RCC 7860 (cell line): ENCODE measurements around the gene AFDN.
"Not testable (repeated sequence)": the region's sequence is repeated elsewhere in the genome, so short reads cannot be mapped to it uniquely, and the experiment has no call there.

ENCODE experiments used
- DNase-seq: peaks from one replicate; pipeline ENCODE4 v3.0.0-alpha.2; 2015; ENCODE audit warnings: low spot score
- FAIRE-seq: peaks from 2 replicates; lab custom pipeline; 2012; peaks lifted over from hg19 to GRCh38; lab: Jason Lieb, UNC

Gene AFDN

DNA sequence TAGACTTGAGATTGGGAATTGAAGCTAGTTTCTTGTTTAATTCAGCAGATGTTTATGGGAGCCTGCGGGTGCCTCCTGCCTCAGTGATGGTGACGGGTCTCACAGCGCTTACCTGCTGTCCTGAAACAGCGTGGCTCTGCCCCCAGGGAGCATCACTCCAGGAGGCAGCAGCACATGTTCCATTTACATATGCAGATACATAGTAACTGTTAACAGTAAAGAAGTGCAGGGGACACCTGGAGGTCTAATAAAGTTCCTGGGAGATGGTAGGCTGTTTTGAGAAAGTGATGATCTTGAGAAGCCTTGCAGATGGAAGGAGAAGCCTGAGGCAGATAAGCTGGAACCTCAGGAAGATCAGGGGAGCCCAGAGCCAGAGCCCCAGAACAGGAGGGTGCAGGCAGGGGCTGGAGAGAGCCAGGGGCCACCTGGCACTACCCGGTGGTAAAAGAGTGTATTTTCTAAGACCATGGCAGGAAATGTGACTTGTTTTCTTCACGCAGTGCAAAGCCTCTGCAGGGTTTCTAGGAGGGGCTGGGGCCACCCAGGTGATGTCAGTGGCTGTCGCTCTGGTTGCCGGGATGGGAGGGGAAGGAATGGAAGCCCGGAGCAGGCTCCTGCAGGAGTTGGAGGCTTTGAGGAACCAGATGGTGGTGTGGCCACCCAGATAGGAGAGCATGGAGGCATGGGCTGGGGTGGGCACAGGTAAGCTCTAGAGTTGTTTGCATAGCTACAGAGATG is 146.6 kb downstream of the AFDN start:
- DNase-seq (no peak), FAIRE-seq (no peak)

- FAIRE-seq (no peak), DNase-seq (no peak)
Observed at GRCh38 chr6:167974640-167975344, 148.1 kb downstream of the AFDN start.

DNA sequence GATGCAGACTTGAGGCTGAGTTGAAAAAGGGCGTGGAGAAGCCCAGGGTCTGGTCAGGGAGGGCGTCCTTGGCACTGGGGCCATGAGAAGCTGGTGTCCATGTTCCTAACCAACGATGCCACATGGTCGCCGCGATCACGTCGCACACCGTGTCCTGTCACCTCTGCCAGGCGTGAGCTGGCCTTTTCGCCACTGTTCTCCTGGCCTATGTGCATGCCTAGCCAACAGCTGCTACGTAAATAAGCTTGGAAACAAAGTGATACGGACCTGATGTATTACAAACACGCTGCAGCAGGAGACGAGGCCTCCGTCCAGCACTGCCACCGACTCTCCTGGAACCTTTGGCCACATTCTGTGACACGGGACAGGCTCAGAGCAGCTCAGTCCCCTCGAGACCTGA is 148.7 kb downstream of the AFDN start:
- FAIRE-seq (no peak), DNase-seq (no peak)

DNA sequence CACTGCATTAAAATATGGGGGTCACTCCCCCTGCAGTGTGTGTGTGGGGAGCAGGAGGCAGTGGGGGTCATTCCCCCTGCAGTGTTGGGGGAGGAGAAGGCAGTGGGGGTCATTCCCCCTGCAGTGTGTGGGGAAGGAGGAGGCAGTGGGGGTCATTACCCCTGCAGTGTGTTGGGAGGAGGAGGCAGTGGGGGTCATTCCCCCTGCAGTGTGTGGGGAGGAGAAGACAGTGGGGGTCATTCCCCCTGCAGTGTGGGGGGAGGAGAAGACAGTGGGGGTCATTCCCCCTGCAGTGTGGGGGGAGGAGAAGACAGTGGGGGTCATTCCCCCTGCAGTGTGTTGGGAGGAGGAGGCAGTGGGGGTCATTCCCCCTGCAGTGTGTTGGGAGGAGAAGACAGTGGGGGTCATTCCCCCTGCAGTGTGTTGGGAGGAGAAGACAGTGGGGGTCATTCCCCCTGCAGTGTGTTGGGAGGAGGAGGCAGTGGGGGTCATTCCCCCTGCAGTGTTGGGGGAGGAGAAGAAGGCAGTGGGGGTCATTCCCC is 149.5 kb downstream of the AFDN start:
- FAIRE-seq, DNase-seq: not testable (repeated sequence)

DNA sequence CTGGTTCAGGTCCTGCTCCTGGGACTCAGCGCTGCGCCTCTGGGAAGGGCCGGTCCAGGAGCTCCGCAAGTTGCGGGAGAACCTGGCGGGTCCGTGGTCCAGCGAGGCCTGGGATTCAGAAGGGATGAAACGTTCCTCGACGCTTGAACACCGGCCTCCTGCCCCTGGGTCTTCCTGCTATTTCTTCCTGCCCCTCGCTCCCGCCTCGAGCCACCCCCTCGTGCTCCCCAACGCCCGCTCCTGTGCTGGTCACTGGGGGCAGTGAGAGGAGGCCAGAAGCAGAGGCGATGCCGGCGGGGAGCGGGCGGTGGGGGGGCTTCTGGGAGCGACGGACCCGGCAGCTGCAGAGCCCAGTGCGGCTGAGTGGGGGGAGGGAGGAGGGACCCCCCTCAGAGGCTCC is 150.0 kb downstream of the AFDN start:
- DNase-seq: no peak
- FAIRE-seq: no peak

DNA sequence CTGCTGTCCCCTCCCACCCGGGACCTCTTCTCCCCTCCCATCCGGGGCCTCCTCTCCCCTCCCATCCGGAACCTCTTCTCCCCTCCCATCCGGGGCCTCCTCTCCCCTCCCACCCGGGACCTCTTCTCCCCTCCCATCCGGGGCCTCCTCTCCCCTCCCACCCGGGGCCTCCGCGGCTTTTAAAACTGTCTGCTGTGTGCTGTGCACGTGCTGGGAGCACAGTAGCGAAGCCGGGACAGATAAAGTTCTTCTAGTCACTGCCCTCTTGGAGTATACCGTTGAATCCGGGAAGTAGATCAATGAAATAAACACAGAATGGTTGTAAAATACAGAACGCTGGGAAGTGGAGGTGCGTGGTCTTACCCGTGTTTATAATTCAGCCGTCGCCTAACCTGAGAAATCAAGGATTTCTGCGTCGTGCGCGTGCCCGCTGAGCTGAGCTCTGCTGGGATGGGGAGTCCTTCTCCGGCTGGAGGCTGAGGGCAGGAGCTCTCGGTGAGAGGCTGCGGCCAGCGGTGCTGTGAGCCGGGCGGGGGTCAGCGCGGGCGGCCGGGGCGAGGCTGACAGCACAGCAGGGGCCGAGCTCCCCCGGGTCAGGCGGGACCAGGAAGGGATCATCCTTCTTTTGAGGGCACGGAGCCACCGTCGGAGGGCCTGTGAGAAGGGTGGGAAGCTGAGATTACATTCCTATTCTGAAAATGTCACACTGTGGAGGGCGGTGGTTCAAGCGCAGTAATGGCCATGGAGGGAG is 151.2 kb downstream of the AFDN start:
- FAIRE-seq (no peak), DNase-seq (no peak)

DNA sequence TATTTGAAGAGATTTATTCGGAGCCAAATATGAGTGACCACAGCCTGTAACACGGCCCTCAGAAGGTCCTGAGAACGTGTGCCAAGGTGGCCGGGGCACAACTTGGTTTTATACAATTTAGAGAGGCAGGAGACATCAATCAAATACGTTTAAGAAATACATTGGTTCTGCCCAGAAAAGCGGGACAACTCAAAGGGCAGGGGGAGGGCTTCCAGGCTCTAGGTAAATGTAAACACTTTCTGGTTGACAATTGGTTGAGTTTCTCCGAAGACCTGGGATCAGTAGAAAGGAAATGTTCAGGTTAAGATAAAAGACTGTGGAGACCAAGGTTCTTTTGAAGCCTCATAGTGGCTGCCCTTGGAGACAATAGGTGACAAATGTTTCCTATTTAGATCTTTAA is 151.9 kb downstream of the AFDN start:
- FAIRE-seq: no peak
- no peak for DNase-seq

DNA sequence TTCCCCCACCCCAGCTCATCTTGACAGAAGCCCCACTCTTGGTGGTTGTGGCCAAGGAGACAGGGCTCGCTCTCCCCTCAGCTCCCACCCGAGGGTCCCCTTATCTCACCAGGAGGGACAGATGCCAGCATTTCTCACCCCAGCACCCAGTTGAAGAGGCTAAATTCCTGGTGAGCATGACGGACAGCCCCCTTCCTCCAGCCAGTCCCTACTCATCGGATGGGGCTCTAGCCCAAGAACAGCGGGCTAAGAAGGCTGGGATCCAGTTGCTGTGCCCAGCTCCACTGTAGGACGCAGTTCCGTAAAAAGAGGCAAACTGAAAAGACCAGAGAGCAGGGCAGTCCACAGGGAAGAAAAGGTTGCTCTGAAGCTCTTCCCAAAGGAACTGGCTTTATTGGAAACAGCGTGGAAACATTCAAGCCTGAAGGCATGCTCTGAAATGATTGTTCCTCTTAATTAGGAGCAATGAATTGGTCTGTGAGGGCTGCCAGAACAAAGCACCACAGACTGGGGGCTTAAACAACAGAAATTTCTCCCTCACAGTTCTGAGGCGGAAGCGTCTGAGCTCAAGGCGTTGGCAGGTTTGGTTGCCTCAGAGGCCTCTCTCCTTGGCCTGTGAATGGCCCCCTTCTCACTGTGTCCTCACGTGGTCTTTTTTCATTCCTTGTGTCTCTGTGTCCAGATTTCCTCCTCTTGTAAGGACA is 152.9 kb downstream of the AFDN start:
- no peak for DNase-seq
- FAIRE-seq: no peak

GRCh38 chr6:167980911-167981580 is 154.3 kb downstream of the AFDN start:
- no peak for FAIRE-seq
- no peak for DNase-seq

GRCh38 chr6:167981916-167982462 is 155.3 kb downstream of the AFDN start:
- no peak for DNase-seq
- FAIRE-seq: no peak

- FAIRE-seq: no peak
- DNase-seq: no peak
Observed at GRCh38 chr6:167984144-167984719, 157.5 kb downstream of the AFDN start.

DNA sequence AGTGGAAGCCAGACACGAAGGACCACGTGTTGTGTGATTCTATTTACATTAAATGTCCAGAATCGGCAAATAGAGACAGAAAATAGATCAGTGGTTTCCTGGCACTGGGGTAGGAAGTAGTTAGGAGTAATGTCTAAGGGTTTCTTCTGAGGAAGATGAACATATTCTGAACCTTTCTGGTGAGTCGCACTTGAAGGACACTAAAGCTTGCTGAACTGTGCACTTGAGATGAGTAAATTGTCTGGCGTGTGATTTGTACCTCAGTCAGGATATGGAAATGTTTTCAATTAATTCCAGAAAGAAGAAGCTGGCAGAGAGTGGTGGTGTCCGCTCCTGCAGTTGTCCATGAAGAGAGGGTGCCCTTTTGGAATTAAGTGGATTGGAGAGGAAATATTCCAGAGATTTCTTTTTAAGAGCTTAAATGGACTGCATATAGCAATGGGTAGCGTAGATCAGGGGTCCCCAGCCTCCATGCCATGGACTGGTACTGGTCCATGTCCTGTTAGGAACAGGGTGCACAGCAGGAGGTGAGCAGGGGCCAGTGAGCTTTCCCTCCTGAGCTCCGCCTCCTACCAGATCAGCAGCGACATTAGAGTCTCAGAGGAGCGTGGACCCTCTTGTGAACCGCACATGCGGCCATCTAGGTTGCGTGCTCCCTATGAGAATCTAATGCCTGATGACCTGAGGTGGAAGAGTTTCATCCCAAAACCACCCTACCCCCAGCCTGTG is 158.3 kb downstream of the AFDN start:
- FAIRE-seq (no peak), DNase-seq (no peak)

GRCh38 chr6:167985911-167986595 is 159.3 kb downstream of the AFDN start:
- no peak for DNase-seq
- FAIRE-seq: no peak

DNA sequence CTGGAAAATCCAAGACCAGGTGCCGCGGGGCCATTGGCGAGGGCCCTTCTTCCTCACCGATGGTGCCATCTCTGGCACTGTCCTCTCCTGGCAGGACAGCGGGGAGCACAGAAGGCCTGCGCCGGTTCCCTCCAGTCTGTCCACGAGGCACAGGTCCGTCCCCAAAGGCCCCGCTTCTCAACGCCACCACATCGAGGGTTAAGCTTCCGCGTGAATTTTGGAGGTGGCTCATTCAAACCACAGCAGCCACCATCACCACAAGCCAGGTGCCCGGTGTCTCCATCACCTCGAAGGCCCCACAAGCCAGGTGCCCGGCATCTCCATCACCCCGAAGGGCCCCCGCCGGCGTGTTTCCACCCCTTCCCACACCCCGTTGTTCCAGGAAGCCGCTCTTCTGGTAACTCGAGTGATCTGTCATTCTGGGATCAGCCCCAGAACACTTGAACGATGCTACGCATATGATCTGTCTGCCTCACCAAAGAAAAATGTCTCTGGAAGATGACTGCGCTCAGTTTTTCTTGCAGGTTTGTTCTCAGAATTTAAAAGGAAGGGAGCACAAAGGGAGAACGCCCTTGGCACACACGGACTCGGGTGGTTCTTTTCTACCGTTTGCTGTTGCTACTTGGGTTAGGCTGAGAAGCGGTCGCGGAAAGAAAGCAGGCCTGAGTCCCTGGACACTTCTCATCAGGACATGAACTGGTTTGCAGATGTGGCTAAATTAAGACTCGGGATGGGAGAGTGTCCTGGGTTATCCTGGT is 160.9 kb downstream of the AFDN start:
- DNase-seq (no peak), FAIRE-seq (no peak)

DNA sequence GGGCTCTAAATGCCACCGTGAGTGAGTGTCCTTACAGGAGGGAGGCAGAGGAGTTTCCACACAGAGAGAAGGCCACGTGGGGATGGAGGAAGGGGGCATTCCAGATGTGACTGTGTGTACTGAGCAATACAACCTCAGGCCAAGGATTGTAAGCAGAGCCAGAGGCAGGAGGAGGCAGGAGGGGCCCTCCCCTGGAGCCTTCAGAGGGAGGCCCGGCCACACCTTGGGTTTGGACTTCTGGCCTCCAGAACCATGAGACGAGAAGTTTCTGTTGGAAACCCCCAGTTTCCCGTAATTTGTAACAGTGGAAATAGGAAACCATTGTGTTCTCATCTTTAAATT is 161.4 kb downstream of the AFDN start:
- FAIRE-seq: no peak
- no peak for DNase-seq

- no peak for DNase-seq
- FAIRE-seq: no peak
Observed at GRCh38 chr6:167988945-167989841, 162.5 kb downstream of the AFDN start.
